GM15510 (cell line): Measurements from ENCODE around the gene CCDC66.

Experiments
- POLR2A ChIP-seq: IDR thresholded peaks from 3 replicates; pipeline ENCODE4 v1.6.1; 2011; ENCODE audit warnings: borderline replicate concordance; ENCODE audit not compliant: insufficient read length; ENCODE audit errors: extremely low read depth

Gene CCDC66

GRCh38 chr3:56612146-56612545 lies 55.2 kb downstream of the CCDC66 start:
- TF ChIP-seq POLR2A = no peak

DNA sequence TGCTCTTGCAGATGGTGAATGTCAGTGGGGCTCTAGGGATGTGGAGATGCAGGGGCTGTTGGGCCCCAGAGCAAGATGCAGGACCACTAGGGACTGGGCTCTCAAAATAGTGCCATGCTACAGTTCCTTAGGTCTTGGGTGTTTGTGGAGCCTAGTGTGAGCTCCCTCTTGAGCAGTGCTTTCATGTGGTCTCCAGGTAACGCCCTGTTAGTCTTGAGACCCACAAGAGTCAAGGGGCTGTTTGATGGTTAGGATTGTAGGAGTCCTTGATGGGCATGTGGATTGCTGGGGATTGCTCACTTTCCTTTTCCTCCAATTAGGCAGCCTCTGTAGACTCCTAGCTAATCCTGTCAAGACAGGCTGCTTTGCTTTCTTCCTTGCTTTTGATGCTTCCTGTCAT lies 56.0 kb downstream of the CCDC66 start:
- no peak for TF ChIP-seq POLR2A

GRCh38 chr3:56616478-56617006 lies 59.6 kb downstream of the CCDC66 start:
- TF ChIP-seq POLR2A = no peak

DNA sequence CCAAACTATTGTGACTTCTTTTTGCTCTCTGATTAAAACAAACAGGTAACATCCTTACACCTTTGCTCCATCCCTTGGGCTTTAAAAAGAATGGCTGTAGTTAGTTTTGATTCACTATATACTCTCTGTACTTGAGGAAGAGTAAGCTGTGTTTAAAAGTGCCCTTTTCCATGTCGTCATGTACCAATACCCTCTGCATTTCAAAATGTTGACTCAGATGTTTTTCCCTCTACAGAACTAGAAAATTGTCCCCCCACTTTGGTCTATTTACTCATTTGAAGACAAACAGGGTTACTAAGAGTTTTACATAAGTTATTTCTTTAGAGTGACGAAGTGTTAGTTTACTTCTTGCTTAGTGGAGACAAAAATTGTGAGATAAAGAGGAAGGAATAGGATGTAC lies 63.4 kb downstream of the CCDC66 start:
- no peak for TF ChIP-seq POLR2A

DNA sequence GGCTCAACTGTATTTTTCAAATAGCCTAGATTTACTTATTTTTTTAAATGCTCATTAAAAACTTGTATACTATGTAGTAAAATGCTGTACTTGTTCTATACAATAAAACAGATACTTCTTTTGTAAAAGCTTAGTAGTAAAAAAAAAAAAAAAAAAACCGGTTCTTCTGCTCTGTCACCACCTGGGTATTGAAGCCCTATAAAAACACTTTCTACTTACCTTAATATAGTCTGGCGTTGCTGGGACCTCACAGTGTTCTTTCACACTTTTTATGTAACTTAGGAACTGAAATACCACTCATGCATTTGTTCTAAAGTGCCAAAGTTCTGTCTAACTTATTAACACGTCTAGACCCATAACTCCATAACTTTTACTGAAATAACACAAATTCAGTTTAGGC lies 64.7 kb downstream of the CCDC66 start:
- no peak for TF ChIP-seq POLR2A

- no peak for TF ChIP-seq POLR2A
Observed at GRCh38 chr3:56622381-56622780, 65.4 kb downstream of the CCDC66 start.

DNA sequence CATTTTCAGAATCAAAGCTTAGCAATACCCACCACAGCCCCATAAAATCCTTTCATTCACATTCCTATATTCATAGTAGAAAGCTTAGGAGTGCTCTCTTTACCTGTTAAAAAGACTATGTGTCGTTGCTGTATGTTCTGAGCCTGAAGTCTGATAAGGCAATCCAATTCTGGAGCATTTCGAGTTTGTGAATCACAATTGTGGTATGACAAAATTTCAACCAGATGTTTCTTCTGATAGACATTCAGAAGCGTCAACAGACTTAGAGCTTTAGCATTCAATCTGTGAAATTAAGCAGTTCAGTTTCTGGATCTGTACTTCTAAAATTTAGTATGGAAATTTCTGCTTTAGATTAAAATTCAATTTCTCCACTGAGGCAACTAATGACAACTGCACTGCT lies 67.8 kb downstream of the CCDC66 start:
- no peak for TF ChIP-seq POLR2A

DNA sequence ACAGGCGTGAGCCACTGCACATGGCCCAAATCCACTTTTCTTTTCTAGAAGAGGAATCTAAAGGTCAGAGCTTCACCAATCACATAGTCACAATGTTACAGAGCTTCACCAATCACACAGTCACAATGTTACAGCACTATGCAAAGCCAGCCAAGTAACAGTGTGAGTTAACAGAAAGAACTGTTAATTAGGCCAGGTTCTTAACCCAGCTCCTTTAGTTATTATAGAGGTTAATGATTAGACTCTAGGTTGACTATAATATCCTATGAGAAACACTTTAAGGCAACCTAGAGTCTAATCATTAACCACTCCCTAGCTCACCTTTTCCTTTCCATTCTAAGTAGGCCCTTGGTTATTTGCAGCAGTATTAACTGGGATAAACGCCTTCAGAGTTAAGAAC lies 72.1 kb downstream of the CCDC66 start:
- no peak for TF ChIP-seq POLR2A

DNA sequence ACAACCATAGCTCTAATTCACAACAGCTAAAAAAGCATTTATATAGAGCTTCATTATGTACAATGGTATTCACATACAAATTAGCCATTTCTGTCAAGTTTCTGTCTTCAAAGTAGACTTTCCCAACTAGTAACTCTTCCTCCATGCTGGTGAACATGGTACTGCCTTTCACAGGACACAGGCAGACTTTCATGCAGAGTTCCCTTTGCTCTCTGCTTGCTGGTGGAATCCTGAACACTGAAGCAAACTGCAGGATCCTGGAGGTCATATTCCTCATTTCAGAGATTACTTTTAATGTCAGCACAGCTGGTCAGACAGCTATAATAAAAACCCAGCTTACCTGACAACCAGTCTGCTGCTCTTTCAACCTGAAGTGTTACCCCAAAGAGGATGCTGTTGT lies 72.5 kb downstream of the CCDC66 start:
- TF ChIP-seq POLR2A = no peak

GRCh38 chr3:56630966-56631365 lies 74.0 kb downstream of the CCDC66 start:
- no peak for TF ChIP-seq POLR2A

GRCh38 chr3:56633181-56633580 lies 76.2 kb downstream of the CCDC66 start:
- no peak for TF ChIP-seq POLR2A

GRCh38 chr3:56633602-56634535 lies 76.9 kb downstream of the CCDC66 start:
- no peak for TF ChIP-seq POLR2A

- TF ChIP-seq POLR2A = no peak
Observed at GRCh38 chr3:56645407-56645806, 88.4 kb downstream of the CCDC66 start.

GRCh38 chr3:56654460-56654859 lies 97.5 kb downstream of the CCDC66 start:
- no peak for TF ChIP-seq POLR2A

DNA sequence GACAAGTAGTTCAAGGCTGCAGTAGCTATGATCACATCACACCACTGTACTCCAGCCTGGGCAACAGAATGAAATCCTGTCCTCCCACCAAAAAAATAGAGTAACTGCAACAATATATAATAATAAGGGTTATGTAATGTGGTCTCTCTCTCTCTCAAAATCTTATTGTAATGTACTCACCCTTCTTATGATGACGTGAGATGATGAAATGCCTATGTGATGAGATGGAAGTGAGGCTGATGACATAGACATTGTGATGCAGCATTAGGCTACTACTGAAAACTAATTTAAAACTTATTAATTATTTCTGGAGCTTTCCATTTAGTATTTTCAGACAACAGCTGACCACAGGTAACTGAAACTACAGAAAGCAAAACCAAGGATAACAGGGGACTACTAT lies 98.7 kb downstream of the CCDC66 start:
- TF ChIP-seq POLR2A = no peak

- TF ChIP-seq POLR2A = no peak
Observed at GRCh38 chr3:56664823-56665222, 107.8 kb downstream of the CCDC66 start.
